CD4-positive, alpha-beta T cell treated with Interleukin-17A for 1 hour (primary cell): Measurements from ENCODE around the gene COL6A2.
"Not testable (repeated sequence)": the region's sequence is repeated elsewhere in the genome, so short reads cannot be mapped to it uniquely, and the experiment has no call there.

ENCODE experiments used
- DNase-seq: peaks from one replicate; pipeline ENCODE4 v3.0.0-alpha.2; 2020

Gene COL6A2

GRCh38 chr21:46061063-46061462 lies 36.8 kb upstream of the COL6A2 start:
- no peak for DNase-seq

GRCh38 chr21:46061518-46061917 lies 36.4 kb upstream of the COL6A2 start:
- DNase-seq = no peak

- no peak for DNase-seq
Observed at GRCh38 chr21:46061950-46062349, 36.0 kb upstream of the COL6A2 start.

DNA sequence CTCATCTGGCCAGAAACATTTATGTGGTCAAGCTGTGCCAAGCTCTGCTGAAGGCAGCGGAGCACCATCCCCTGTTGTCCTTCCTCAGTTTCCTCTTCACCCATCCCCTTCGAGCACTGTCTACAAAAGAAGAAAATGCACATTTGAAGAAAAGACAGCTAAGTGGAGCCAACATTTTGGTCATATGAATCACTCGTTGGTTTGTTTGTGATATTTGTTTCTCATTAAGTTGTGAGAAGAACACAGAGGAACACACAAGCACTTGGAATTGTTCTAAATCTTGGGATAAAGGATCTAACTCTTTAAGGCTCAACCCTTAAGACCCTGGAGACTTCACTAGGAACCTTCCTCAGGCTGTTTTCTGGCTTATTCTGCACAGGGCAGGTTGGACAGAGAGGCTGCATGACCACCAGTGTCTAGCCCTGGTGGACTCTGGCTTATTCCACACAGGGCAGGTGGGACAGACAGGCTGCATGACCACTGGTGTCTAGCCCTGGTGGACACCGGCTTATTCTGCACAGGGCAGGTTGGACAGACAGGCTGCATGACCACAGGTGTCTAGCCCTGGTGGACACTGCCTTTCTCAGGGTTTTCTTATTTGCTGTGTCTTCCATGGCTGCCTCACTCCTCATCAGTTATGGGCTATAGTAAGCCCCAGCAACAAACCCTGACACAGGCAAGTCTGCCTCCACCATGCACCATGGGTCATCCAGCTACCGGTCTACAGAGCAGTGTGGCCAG lies 35.3 kb upstream of the COL6A2 start:
- DNase-seq = no peak

GRCh38 chr21:46063227-46063626 lies 34.7 kb upstream of the COL6A2 start:
- DNase-seq = no peak

DNA sequence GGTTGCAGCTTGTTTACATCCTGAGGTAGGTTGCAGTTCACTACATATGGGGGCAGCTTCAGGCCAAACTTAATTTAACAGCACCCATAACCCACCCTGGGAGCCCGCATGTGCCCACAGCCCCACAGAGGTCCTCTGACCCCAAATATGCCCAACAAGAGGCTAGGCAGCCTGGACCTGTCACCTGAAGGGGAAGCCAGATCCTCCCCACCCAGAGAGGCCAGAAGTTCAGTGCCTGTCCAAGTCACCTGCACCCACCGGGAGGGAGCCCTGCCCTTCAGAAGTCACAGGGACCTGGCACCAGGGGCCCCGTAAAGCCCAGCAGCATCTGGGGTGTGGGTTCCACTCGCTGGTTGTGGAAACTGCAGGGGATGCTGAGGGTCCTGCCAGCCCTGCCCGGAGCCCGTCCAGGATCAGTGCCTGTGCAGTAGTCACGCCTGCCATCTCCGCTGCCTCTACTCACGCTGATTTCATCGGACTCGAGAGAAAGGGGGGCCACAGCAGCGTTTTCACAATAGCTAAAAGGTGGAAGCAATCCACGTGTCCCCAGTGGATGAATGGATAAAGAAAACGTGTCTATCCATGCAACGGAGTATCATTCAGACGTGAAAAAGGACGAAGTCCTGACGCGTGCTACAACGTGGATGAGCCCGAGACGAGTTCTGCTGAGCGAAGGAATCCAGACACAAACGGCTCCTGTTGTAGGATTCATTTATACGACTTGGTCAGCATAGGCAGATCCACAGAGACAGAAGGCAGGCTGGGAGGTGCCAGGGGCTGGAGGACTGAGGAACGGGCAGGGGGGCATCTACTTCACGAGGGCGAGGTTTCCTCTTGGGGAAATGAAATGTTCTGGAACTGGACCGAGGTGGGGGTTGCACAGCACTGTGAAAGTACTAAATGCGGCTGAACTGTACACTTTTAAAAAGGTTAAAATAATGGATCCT lies 33.9 kb upstream of the COL6A2 start:
- DNase-seq = no peak

GRCh38 chr21:46064870-46065214 lies 33.1 kb upstream of the COL6A2 start:
- no peak for DNase-seq

GRCh38 chr21:46065215-46065913 lies 32.5 kb upstream of the COL6A2 start:
- no peak for DNase-seq

- DNase-seq = no peak
Observed at GRCh38 chr21:46065914-46066551, 31.9 kb upstream of the COL6A2 start.

- no peak for DNase-seq
Observed at GRCh38 chr21:46066591-46067331, 31.2 kb upstream of the COL6A2 start.

GRCh38 chr21:46067505-46068201 lies 30.3 kb upstream of the COL6A2 start:
- DNase-seq = no peak

DNA sequence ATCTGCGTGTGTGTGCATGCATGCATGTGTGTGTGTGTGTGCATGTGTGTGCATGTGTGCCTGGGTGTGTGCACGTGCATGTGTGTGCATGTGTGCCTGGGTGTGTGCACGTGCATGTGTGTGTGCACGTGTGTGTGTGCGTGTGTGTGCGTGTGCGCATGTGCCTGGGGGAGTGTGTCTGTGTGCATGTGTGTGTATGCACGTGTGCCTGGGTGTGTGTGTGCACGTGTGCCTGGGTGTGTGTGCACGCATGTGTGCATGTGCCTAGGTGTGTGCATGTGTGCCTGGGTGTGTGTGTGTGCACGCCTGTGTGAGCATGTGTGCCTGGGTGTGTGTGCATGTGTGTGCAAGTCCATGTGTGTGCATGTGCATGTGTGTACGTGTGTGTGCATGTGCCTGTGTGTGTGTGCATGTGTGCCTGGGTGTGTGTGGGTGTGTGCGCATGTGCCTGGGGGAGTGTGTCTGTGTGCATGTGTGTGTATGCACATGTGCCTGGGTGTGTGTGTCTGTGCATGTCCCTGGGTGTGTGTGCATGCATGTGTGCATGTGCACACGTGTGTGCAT lies 29.3 kb upstream of the COL6A2 start:
- DNase-seq = no peak

GRCh38 chr21:46069166-46069565 lies 28.7 kb upstream of the COL6A2 start:
- DNase-seq = no peak

- no peak for DNase-seq
Observed at GRCh38 chr21:46069719-46070279, 28.1 kb upstream of the COL6A2 start.

DNA sequence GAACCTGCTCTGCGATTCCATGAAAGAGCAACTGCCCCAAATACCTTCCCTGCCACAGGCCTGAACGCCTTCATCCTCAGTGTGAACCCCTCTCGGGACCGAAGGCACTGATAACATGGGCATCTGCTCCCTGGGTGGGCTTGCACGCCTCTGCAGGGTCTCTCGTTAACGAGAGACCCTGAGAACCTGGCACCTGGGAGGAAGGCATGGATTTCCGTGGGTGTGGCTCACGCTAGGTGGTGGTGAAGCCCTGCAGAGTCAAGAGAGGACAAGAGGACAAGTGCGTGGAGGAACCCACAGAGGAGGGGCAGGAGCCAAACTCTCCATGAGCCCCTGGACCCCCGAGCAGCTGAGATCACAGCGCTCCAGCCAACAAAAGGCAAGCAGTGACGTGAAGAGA lies 26.8 kb upstream of the COL6A2 start:
- DNase-seq = no peak

GRCh38 chr21:46076724-46077123 lies 21.2 kb upstream of the COL6A2 start:
- DNase-seq = not testable (repeated sequence)

- DNase-seq = no peak
Observed at GRCh38 chr21:46077674-46078101, 20.2 kb upstream of the COL6A2 start.

GRCh38 chr21:46078322-46078977 lies 19.5 kb upstream of the COL6A2 start:
- DNase-seq = no peak

- DNase-seq = no peak
Observed at GRCh38 chr21:46078978-46079351, 18.9 kb upstream of the COL6A2 start.
